Activated T-helper 2 cell treated with anti-CD3 and anti-CD28 coated beads, Interferon-gamma antibody, Interleukin-2, Interleukin-4, amounts not matched to agents 10 μg/mL and 5 μg/mL and 100 μg/mL, durations not matched to agents 14 hours and 24 hours and 36 hours (primary cell): ENCODE measurements around the gene MYO5C. TPM values are rescaled to one million over a fixed set of nuclear protein-coding genes. Genes with fewer than 3 reads are reported as not detected.
"Not testable (repeated sequence)": the region's sequence is repeated elsewhere in the genome, so short reads cannot be mapped to it uniquely, and the experiment has no call there.

Experiments used
- DNase-seq: peaks from one replicate; pipeline ENCODE4 v3.0.0; 2021; ENCODE audit warnings: low spot score
- H3K27ac Mint-ChIP-seq: one replicate; pipeline ENCODE4 v1.8.0; 2021; ENCODE audit warnings: mixed read lengths
- H3K27me3 Mint-ChIP-seq: one replicate; pipeline ENCODE4 v1.8.0; 2021; ENCODE audit warnings: low read depth, mixed read lengths
- H3K36me3 Mint-ChIP-seq: one replicate; pipeline ENCODE4 v1.8.0; 2021; ENCODE audit warnings: low read depth, mixed read lengths
- H3K4me1 Mint-ChIP-seq: one replicate; pipeline ENCODE4 v1.8.0; 2021; ENCODE audit warnings: low read depth, mixed read lengths
- H3K4me3 Mint-ChIP-seq: one replicate; pipeline ENCODE4 v1.8.0; 2021; ENCODE audit warnings: low read depth, mild to moderate bottlenecking, moderate library complexity, mixed read lengths
- H3K9me3 Mint-ChIP-seq: one replicate; pipeline ENCODE4 v1.8.0; 2021; ENCODE audit warnings: mixed read lengths
- intact Hi-C: fragments of 100-400 bp; cut with micrococcal nuclease; formaldehyde crosslinking; loops from one replicate; pipeline ENCODE4 v1.15.1; 2023
- total RNA-seq: library from RNA; stranded (reverse); gene quantifications from 2 replicates; pipeline ENCODE4 v1.2.3, GENCODE V29; 2022

The MYO5C gene
- total RNA-seq, 1 donor from 2014 or later, result 0.32 TPM

DNA sequence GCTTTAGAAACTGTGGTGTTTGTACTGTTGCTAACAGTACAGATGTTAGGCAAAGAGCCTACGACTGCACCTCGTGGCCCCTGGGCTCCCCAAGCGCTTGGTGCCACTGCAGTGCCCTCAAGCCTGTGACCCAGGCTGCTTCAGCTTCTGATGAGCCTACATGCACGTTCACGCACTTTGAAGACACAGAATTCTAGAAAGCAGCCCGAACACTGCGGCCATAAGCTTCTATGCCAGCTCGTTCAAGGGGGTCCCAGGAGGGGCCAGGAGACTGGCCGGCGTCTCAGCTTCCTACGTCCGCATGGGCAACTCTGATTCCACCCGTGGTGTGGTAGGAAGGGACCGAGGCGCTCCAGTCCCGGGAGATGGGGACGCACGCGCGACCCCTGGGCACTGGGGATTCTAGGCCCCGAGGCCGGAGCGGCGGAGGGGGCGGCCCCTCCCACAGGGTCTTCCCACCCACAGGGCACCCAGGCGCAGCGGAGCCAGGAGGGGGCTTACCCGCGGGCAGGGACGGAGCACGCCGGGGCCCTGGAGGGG lies 653 bp downstream of the MYO5C start:
- Mint-ChIP-seq H3K9me3 (no peaks in the 10 kb centered on the region), H3K27me3 (peaks cover 54% of the 10 kb centered on the region), H3K27ac (no peak overlapping the region), H3K4me3 (peak overlapping the region; percentile 59), H3K36me3 (no peaks in the 10 kb centered on the region), H3K4me1 (peaks cover 13% of the 10 kb centered on the region)
- DNase-seq, result no peak
- intact Hi-C loops, result loop anchor here (5.0 kb wide), 1 partner anchor 38 kb away; no protein-coding TSS in a partner anchor

- Mint-ChIP-seq H3K4me3 (no peak overlapping the region), H3K27ac (no peak overlapping the region), H3K9me3 (no peaks in the 10 kb centered on the region), H3K27me3 (peaks cover 45% of the 10 kb centered on the region), H3K36me3 (no peaks in the 10 kb centered on the region), H3K4me1 (peaks cover 13% of the 10 kb centered on the region)
- no peak for DNase-seq
- intact Hi-C loops, result loop anchor here (5.0 kb wide), 1 partner anchor 36 kb away; no protein-coding TSS in a partner anchor
These were observed 2.7 kb downstream of the MYO5C start for GRCh38 chr15:52292780-52293392.

- no peaks in the 10 kb centered on the region for H3K36me3 Mint-ChIP-seq
- H3K4me3 Mint-ChIP-seq, result no peak overlapping the region
- no peak for DNase-seq
- H3K27ac Mint-ChIP-seq, result no peak overlapping the region
- intact Hi-C loops, result loop anchor here (5.0 kb wide), 1 partner anchor 34 kb away; no protein-coding TSS in a partner anchor
- H3K27me3 Mint-ChIP-seq, result peaks cover 35% of the 10 kb centered on the region
- H3K4me1 Mint-ChIP-seq, result peaks cover 13% of the 10 kb centered on the region
- no peaks in the 10 kb centered on the region for H3K9me3 Mint-ChIP-seq
These were observed 4.4 kb downstream of the MYO5C start for GRCh38 chr15:52291204-52291603.

- intact Hi-C loops, result loop anchor here (5.0 kb wide), 1 partner anchor 33 kb away; no protein-coding TSS in a partner anchor
- Mint-ChIP-seq H3K9me3 (no peaks in the 10 kb centered on the region), H3K36me3 (no peaks in the 10 kb centered on the region), H3K4me3 (no peak overlapping the region), H3K4me1 (peaks cover 13% of the 10 kb centered on the region), H3K27ac (no peak overlapping the region), H3K27me3 (peaks cover 31% of the 10 kb centered on the region)
- no peak for DNase-seq
These were observed 4.8 kb downstream of the MYO5C start for GRCh38 chr15:52290800-52291199.

DNA sequence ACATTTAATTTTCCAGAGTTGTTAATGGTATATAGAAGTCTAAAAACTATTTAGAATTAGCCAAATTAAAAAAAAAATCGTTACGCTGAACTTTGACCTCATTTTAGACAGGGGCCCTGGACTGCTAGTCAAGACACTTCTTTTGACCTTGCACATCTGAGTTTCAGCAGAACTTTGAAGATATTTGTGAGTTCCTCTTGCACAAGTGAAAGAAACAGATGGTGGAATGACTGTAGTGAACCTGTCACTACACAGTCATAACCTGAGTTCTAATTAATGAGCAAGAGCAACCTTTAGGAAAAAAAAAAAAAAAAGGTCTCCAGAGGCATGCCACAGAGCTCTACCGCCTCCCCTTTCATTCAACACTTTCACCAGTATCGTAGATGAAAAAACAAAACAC lies 5.3 kb downstream of the MYO5C start:
- intact Hi-C loops, result loop anchor here (5.0 kb wide), 1 partner anchor 33 kb away; no protein-coding TSS in a partner anchor
- H3K9me3 Mint-ChIP-seq, result no peaks in the 10 kb centered on the region
- H3K27ac Mint-ChIP-seq, result no peak overlapping the region
- no peak overlapping the region for H3K4me3 Mint-ChIP-seq
- no peak for DNase-seq
- H3K27me3 Mint-ChIP-seq, result peaks cover 30% of the 10 kb centered on the region
- peaks cover 13% of the 10 kb centered on the region for H3K4me1 Mint-ChIP-seq
- H3K36me3 Mint-ChIP-seq, result no peaks in the 10 kb centered on the region

DNA sequence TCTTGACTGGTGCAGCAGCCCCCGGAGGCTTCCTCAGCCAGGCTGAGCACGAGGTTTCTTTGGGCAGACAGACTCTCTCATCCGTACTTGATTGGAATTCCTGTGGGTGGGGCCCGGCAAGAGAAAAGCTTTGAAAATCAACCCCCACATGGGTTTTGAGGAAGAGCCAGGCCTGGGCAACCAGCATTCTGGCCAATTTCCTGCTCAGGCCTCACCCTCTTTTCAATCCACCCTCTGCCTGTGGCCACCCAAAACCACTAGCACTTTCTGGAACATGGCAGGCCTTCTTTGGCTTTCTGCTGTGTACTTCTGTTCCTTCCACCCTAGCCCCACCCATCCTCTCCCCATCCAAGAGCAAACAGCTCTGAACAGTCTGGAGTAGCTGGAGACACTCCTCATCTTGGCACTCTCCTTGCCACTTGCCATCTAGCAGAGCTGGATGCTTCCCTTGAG lies 5.9 kb downstream of the MYO5C start:
- no peaks in the 10 kb centered on the region for H3K9me3 Mint-ChIP-seq
- no peak overlapping the region for H3K27ac Mint-ChIP-seq
- no peak overlapping the region for H3K4me3 Mint-ChIP-seq
- DNase-seq, result no peak
- intact Hi-C loops, result loop anchor here (5.0 kb wide), 1 partner anchor 32 kb away; no protein-coding TSS in a partner anchor
- H3K36me3 Mint-ChIP-seq, result no peaks in the 10 kb centered on the region
- peaks cover 26% of the 10 kb centered on the region for H3K27me3 Mint-ChIP-seq
- peaks cover 13% of the 10 kb centered on the region for H3K4me1 Mint-ChIP-seq

DNA sequence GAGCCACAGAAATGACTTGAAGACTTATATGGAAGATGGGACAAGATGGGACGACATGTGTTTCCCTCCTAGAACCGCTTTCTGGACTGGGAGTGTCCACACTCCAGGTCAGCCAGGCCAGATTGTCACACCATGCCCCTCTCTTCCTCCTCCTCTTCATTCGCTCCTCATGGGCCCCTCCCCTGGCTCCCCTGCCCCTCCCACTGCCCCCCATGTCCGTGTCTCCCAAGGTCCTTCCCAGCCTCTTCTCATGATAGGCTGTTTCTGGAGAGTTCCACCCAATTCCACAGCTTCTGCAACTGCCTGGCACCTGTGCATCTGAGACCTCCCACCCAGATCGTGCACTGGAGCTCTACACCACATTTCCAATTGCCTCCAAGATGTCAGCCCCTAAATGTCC lies 6.6 kb downstream of the MYO5C start:
- intact Hi-C loops, result no loop called here
- H3K4me3 Mint-ChIP-seq, result no peak overlapping the region
- no peak overlapping the region for H3K27ac Mint-ChIP-seq
- no peaks in the 10 kb centered on the region for H3K36me3 Mint-ChIP-seq
- DNase-seq, result no peak
- no peaks in the 10 kb centered on the region for H3K9me3 Mint-ChIP-seq
- peaks cover 13% of the 10 kb centered on the region for H3K4me1 Mint-ChIP-seq
- H3K27me3 Mint-ChIP-seq, result peaks cover 23% of the 10 kb centered on the region

DNA sequence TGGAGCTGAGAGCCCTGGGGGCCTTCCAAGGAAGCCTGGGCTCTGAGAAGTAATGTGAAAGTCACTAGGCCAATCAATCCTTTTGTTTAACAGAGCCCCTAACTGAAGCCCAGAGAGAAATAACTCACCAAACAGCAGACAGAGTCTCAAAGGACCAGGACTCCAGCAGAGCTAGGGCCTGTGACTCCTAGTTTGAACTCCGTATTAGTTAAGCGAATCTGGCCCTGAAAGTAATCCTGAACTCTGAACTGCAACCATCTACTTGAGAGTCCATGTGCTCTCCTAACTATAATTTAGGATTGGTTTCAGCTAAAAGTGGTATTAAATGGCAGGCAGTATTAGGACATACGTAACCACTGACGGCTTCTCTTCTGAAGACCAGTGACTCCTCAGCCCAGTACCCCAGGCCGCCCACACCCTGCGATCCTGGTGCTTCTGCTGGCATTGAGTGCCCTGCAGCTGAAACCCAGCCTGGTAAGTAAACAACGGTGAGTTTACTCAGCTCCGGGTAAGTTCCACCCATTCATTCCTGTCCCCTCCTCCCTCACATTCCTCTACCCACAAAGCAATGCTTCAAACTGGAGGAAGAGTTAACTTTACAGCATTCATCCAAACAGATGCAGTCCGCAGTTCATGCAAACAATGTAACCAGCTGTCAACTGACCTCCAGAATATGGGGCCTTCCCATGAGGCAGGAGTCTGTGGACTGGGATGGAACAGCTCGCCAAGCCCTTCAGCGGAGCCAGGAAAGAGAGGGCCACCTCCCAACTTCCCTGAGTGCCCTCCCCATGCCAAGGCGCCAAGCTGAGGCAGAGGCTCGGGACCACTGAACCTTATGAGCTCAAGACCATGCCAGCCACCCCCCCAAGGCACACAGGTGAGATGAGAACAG lies 7.3 kb downstream of the MYO5C start:
- no peak for DNase-seq
- Mint-ChIP-seq H3K9me3 (no peaks in the 10 kb centered on the region), H3K4me1 (peaks cover 9% of the 10 kb centered on the region), H3K27ac (no peak overlapping the region), H3K4me3 (no peak overlapping the region), H3K27me3 (peaks cover 17% of the 10 kb centered on the region), H3K36me3 (no peaks in the 10 kb centered on the region)
- intact Hi-C loops, result no loop called here

DNA sequence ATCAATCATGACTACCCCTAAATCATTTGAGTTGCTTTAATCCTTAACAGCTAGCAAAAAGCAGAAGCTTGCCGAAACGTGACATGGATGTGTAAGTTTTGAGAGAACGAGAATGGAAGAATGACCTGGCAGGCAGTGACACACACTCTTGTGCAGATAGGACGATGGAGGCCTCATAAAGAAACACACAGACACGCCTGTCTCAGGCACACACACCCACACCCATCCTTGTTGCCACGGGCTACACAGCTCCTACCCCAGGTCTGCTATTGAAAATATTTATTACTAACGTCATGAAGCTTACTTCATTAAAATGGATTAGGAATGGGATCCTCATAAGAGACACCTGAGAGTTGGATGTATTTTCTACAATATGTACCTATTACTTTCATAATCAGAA lies 8.5 kb downstream of the MYO5C start:
- intact Hi-C loops, result no loop called here
- Mint-ChIP-seq H3K36me3 (no peaks in the 10 kb centered on the region), H3K27me3 (peaks cover 10% of the 10 kb centered on the region), H3K9me3 (no peaks in the 10 kb centered on the region), H3K27ac (no peak overlapping the region), H3K4me1 (peaks cover 9% of the 10 kb centered on the region), H3K4me3 (no peak overlapping the region)
- DNase-seq, result no peak

DNA sequence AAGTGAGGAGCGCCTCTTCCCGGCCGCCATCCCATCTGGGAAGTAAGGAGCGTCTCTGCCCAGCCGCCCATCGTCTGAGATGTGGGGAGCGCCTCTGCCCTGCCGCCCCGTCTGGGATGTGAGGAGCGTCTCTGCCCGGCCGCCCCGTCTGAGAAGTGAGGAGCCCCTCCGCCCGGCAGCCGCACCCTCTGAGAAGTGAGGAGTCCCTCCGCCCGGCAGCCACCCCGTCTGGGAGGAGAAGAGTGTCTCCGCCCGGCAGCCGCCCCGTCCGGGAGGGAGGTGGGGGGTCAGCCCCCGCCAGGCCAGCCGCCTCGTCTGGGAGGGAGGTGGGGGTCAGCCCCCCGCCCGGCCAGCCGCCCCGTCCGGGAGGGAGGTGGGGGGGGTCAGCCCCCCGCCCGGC lies 9.7 kb downstream of the MYO5C start:
- intact Hi-C loops, DNase-seq, H3K4me1 Mint-ChIP-seq, H3K36me3 Mint-ChIP-seq, H3K4me3 Mint-ChIP-seq, H3K27me3 Mint-ChIP-seq, H3K27ac Mint-ChIP-seq, H3K9me3 Mint-ChIP-seq: not testable (repeated sequence)

DNA sequence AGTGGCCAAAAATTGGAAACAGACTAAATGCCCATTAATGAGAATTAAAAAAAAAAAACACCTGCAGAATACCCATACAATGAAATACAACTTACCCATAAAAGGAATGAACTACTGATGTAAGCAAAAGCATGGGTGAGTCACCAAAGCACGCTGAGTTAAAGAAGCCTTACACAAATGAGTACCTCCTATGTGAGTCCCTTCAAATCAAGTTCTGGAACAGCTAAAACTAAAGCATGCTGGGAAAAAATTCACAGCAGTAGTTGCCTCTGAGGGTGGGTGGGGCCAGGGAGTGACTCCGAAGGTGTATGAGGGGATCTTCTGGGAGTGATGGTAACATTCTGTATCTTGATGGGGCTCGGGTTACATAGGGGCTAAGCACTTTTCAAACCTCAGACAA lies 11.4 kb downstream of the MYO5C start:
- Mint-ChIP-seq H3K27ac (no peak overlapping the region), H3K9me3 (no peaks in the 10 kb centered on the region), H3K4me1 (no peaks in the 10 kb centered on the region), H3K36me3 (no peaks in the 10 kb centered on the region), H3K27me3 (peaks cover 8% of the 10 kb centered on the region), H3K4me3 (no peak overlapping the region)
- no peak for DNase-seq
- intact Hi-C loops, result no loop called here

DNA sequence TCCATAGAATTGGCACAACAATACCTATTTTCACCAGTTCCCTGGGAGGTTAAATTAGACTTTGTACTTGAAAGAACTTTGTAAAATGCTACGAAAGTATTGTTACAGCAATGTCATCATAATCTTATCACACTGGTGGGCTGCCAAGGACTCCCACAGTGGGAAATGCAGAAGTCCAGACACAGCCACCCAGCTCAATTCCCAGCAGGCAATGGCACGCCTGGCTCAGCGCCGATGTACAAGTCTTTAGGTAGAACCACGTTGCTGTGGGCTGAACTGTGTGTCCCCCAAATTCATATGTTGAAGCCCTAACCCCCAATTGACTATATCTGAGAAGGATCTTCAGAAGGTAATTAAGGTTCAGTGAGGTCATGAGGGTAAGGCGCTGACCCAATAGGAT lies 12.3 kb downstream of the MYO5C start:
- no peaks in the 10 kb centered on the region for H3K36me3 Mint-ChIP-seq
- H3K4me1 Mint-ChIP-seq, result no peaks in the 10 kb centered on the region
- no peak overlapping the region for H3K27ac Mint-ChIP-seq
- no peak for DNase-seq
- H3K4me3 Mint-ChIP-seq, result no peak overlapping the region
- intact Hi-C loops, result no loop called here
- H3K9me3 Mint-ChIP-seq, result no peaks in the 10 kb centered on the region
- H3K27me3 Mint-ChIP-seq, result peaks cover 8% of the 10 kb centered on the region

DNA sequence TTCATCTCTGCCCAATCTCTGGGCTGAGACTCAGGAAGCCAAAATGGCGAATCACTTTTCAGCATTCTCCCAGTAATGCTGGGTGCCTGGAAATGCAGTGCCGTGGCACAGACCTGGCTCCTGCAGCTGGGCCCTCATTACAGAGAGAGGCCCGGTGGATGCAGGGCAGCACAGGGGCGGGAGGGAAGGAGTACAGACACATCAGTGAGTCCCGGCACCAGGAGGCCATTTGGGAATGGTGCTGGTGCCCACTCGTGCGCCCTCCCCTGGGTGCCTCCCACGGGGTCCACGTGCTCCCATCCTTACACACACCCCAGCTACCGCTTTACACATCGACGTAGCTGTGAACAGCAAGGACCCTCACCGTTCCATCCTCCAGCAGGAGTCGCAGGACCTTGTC lies 13.2 kb downstream of the MYO5C start:
- no peak for DNase-seq
- H3K4me3 Mint-ChIP-seq, result no peak overlapping the region
- intact Hi-C loops, result no loop called here
- no peaks in the 10 kb centered on the region for H3K4me1 Mint-ChIP-seq
- H3K36me3 Mint-ChIP-seq, result no peaks in the 10 kb centered on the region
- H3K9me3 Mint-ChIP-seq, result no peaks in the 10 kb centered on the region
- no peak overlapping the region for H3K27ac Mint-ChIP-seq
- peaks cover 8% of the 10 kb centered on the region for H3K27me3 Mint-ChIP-seq
